ENCODE measurements around the gene UMOD. TPM values are rescaled to one million over a fixed set of nuclear protein-coding genes. Genes with fewer than 3 reads are reported as not detected.

The UMOD gene
- polyA plus RNA-seq, 1 experiment, result not detected

GRCh38 chr16:20391045-20391444, 38.5 kb upstream of the UMOD start:
- POLR2A ChIA-PET, result no interaction called here
- DNase-seq (ENCODE audit: low read depth, low spot score), result no peak
- H3K4me3 ChIP-seq (ENCODE audit: low read depth, low read length), result no peak overlapping the region
- H3K9me3 ChIP-seq (ENCODE audit: control insufficient read depth, insufficient read depth, low read length), result no peaks in the 10 kb centered on the region; the same call in 1 of the 2 replicates
- H3K27ac ChIP-seq (ENCODE audit: low read depth, low read length), result no peak overlapping the region
- CTCF ChIA-PET, result no interaction called here
- no peak for TF ChIP-seq CTCF (IDR thresholded peaks at IDR 0.05; ENCODE audit: low read depth, low read length)
- no peaks in the 10 kb centered on the region for H3K27me3 ChIP-seq (ENCODE audit: control insufficient read depth, insufficient read depth, low read length)

- no peak for DNase-seq (ENCODE audit: low read depth, low spot score)
- no peak overlapping the region for H3K4me3 ChIP-seq (ENCODE audit: low read depth, low read length)
- POLR2A ChIA-PET, result no interaction called here
- no peak overlapping the region for H3K27ac ChIP-seq (ENCODE audit: low read depth, low read length)
- TF ChIP-seq CTCF (IDR thresholded peaks at IDR 0.05; ENCODE audit: low read depth, low read length), result no peak
- H3K27me3 ChIP-seq (ENCODE audit: control insufficient read depth, insufficient read depth, low read length), result no peaks in the 10 kb centered on the region
- H3K9me3 ChIP-seq (ENCODE audit: control insufficient read depth, insufficient read depth, low read length), result no peaks in the 10 kb centered on the region
- CTCF ChIA-PET, result interaction anchor here (11.0 kb wide), 1 partner anchor 482 kb away, joined by 405 read pairs; no protein-coding TSS in a partner anchor
These were observed 36.3 kb upstream of the UMOD start for GRCh38 chr16:20388854-20389253.

GRCh38 chr16:20387978-20388377, 35.5 kb upstream of the UMOD start:
- H3K4me3 ChIP-seq (ENCODE audit: low read depth, low read length), result no peak overlapping the region
- H3K9me3 ChIP-seq (ENCODE audit: control insufficient read depth, insufficient read depth, low read length), result no peaks in the 10 kb centered on the region
- no peak for TF ChIP-seq CTCF (IDR thresholded peaks at IDR 0.05; ENCODE audit: low read depth, low read length)
- no peak for DNase-seq (ENCODE audit: low read depth, low spot score)
- ChIA-PET POLR2A (no interaction called here), CTCF (interaction anchor here (11.0 kb wide), 1 partner anchor 481 kb away, joined by 405 read pairs; no protein-coding TSS in a partner anchor)
- H3K27me3 ChIP-seq (ENCODE audit: control insufficient read depth, insufficient read depth, low read length), result no peaks in the 10 kb centered on the region
- no peak overlapping the region for H3K27ac ChIP-seq (ENCODE audit: low read depth, low read length)

GRCh38 chr16:20385844-20386832, 33.6 kb upstream of the UMOD start:
- CTCF ChIA-PET, result interaction anchor here (0.6 to 11.0 kb wide), 28 partner anchors 8 to 1745 kb away, joined by 3 to 405 read pairs (median 4); partner anchors contain the start of genes ACSM1 and PDILT
- DNase-seq (ENCODE audit: low read depth, low spot score), result peak; percentile 6

More at GRCh38 chr16:20385844-20386832, 33.6 kb upstream of the UMOD start:
- no peak overlapping the region for H3K4me3 ChIP-seq (ENCODE audit: low read depth, low read length)
- no peaks in the 10 kb centered on the region for H3K9me3 ChIP-seq (ENCODE audit: control insufficient read depth, insufficient read depth, low read length)
- POLR2A ChIA-PET, result no interaction called here
- TF ChIP-seq CTCF (IDR thresholded peaks at IDR 0.05; ENCODE audit: low read depth, low read length), result peak; percentile 82
- H3K27me3 ChIP-seq (ENCODE audit: control insufficient read depth, insufficient read depth, low read length), result no peaks in the 10 kb centered on the region
- H3K27ac ChIP-seq (ENCODE audit: low read depth, low read length), result no peak overlapping the region
